ENCODE measurements around the gene ECHDC3. TPM values are rescaled to one million over a fixed set of nuclear protein-coding genes. Genes with fewer than 3 reads are reported as not detected.

Gene ECHDC3
- total and polyA plus RNA-seq, 2 of the 8 experiments (the other 6 are each of a cell fraction or from before 2014, with no cell fraction given) = 15.6 to 19.9 TPM

GRCh38 chr10:11704092-11704491, 38.1 kb upstream of the ECHDC3 start:
- ChIA-PET POLR2A (ENCODE audit: partially characterized antibody) (no interaction called here), CTCF (ENCODE audit: partially characterized antibody) (interaction anchor here (1.3 kb wide), 1 partner anchor 54 kb away, joined by 5 read pairs; no protein-coding TSS in a partner anchor)
- Histone ChIP-seq H2BK5ac (ENCODE audit: low read depth, low read length) (no peak overlapping the region), H3K4me3 (ENCODE audit: extremely low read depth in 1 of 4, insufficient read depth in 2 of 4, low read depth in 3 of 4, low read length in 4 of 4) (no peak overlapping the region), H3K27me3 (replicated peaks in 1 of 4; ENCODE audit: control insufficient read depth in 3 of 4, extremely low read depth in 1 of 4, insufficient read depth in 3 of 4, low read length in 3 of 4) (no peaks in the 10 kb centered on the region), H3K27ac (ENCODE audit: low read depth, low read length) (no peak overlapping the region), H3K4ac (replicated peaks; ENCODE audit: insufficient read length, low read depth, low read length) (no peak overlapping the region), H3K14ac (ENCODE audit: insufficient read length) (no peak overlapping the region), H2BK12ac (ENCODE audit: low read depth, low read length) (no peak overlapping the region), H2BK120ac (replicated peaks; ENCODE audit: low read depth, low read length) (no peak overlapping the region), H3K79me1 (ENCODE audit: low read depth, low read length) (no peaks in the 10 kb centered on the region), H3K56ac (replicated peaks; ENCODE audit: insufficient read length, low read depth, low read length) (no peak overlapping the region), H4K91ac (replicated peaks; ENCODE audit: insufficient read length, low read length) (no peak overlapping the region), H2BK15ac (ENCODE audit: low read length) (no peak overlapping the region), H3K9me3 (ENCODE audit: insufficient read depth in 2 of 2, low read depth in 1 of 2, low read length in 1 of 2) (no peaks in the 10 kb centered on the region), H3K4me2 (ENCODE audit: insufficient read depth in 1 of 2, low read depth in 2 of 2, low read length in 2 of 2) (no peak overlapping the region), H3K18ac (ENCODE audit: extremely low read depth, low read length) (no peak overlapping the region), H4K5ac (ENCODE audit: insufficient read length, low read depth, low read length) (no peak overlapping the region), H3K23me2 (ENCODE audit: low read depth, low read length) (no peaks in the 10 kb centered on the region), H3K4me1 (replicated peaks in 1 of 4; ENCODE audit: control insufficient read depth in 3 of 4, insufficient read depth in 4 of 4, low read length in 3 of 4) (peaks cover 0 to 2% (median 0%) of the 10 kb centered on the region in 4 experiments; a peak in 1 of 7 replicates), H3K9ac (replicated peaks in 1 of 4; ENCODE audit: extremely low read depth in 1 of 4, low read depth in 3 of 4, low read length in 3 of 4) (no peak overlapping the region), H3K79me2 (ENCODE audit: control insufficient read depth in 1 of 2, insufficient read depth in 2 of 2, low read length in 2 of 2) (no peaks in the 10 kb centered on the region), H3K36me3 (ENCODE audit: control insufficient read depth in 2 of 4, insufficient read depth in 4 of 4, low read length in 3 of 4) (no peaks in the 10 kb centered on the region), H2AK5ac (ENCODE audit: low read depth, low read length) (no peak overlapping the region), H4K8ac (ENCODE audit: extremely low read depth, insufficient read depth, low read length) (no peak overlapping the region), H2AFZ (ENCODE audit: low read length) (no peak overlapping the region), H3K23ac (ENCODE audit: insufficient read length) (no peak overlapping the region), H4K20me1 (replicated peaks in 1 of 2; ENCODE audit: control insufficient read depth in 1 of 2, insufficient read depth in 2 of 2, low read length in 2 of 2) (no peaks in the 10 kb centered on the region), H2BK20ac (ENCODE audit: low read length) (no peak overlapping the region)
- WGBS, 2 experiments (ENCODE audit: extremely low coverage in 1 of 2, insufficient coverage in 1 of 2, insufficient read length in 1 of 2, insufficient replicate concordance in 2 of 2, low coverage in 1 of 2, low lambda C conversion rate in 2 of 2, missing lambda C conversion rate in 1 of 2) = 83% methylated on average over 8 of the region's 8 CpGs; no CpG with 5 or more reads in 1 of the 2 experiments
- FAIRE-seq (no peak), DNase-seq (ENCODE audit: low read depth in 1 of 2, low spot score in 2 of 2) (no peak)
- TF ChIP-seq EP300 (IDR thresholded peaks at IDR 0.05; ENCODE audit: borderline replicate concordance in 1 of 2, low read depth in 2 of 2, low read length in 2 of 2) (no peak), ATF2 (IDR thresholded peaks at IDR 0.05; ENCODE audit: low read length) (no peak), POLR2AphosphoS5 (IDR thresholded peaks at IDR 0.05; ENCODE audit: low read depth, low read length) (no peak), YY1 (IDR thresholded peaks at IDR 0.05; ENCODE audit: low read depth, low read length) (no peak), GABPA (IDR thresholded peaks at IDR 0.05; ENCODE audit: borderline replicate concordance, insufficient read depth, low read length) (no peak), E2F6 (IDR thresholded peaks at IDR 0.05) (no peak), KDM4A (IDR thresholded peaks at IDR 0.05; ENCODE audit: low read depth, low read length, severe bottlenecking) (no peak), FOSL1 (IDR thresholded peaks at IDR 0.05; ENCODE audit: insufficient read depth, low read depth, low read length) (no peak), NANOG (IDR thresholded peaks at IDR 0.05; ENCODE audit: insufficient read depth, low read depth, low read length, poor library complexity, severe bottlenecking) (no peak), RXRA (IDR thresholded peaks at IDR 0.05; ENCODE audit: insufficient read depth, low read depth, low read length) (no peak), EGR1 (IDR thresholded peaks at IDR 0.05; ENCODE audit: borderline replicate concordance, low read depth, low read length) (no peak), SP4 (IDR thresholded peaks at IDR 0.05; ENCODE audit: low read length) (no peak)

All from H1 (cell line).